H1 (cell line): ENCODE data around the gene ARHGEF10L. TPM values are rescaled to one million over a fixed set of nuclear protein-coding genes. Genes with fewer than 3 reads are reported as not detected.

Experiments used
- CTCF ChIA-PET: fragments of 300-600 bp; sonication (Branson Sonifier 250); formaldehyde crosslinking; loops from one replicate; lab custom pipeline; 2021; ENCODE audit not compliant: partially characterized antibody; lab: Charles Lee
- POLR2A ChIA-PET: fragments of 300-600 bp; sonication (Branson Sonifier 250); formaldehyde crosslinking; loops from one replicate; lab custom pipeline; 2021; ENCODE audit warnings: inconsistent platforms; ENCODE audit not compliant: partially characterized antibody; lab: Charles Lee
- DNase-seq, 2 experiments: peaks; one replicate each; pipeline versions ENCODE4 v3.0.0 to v3.0.0-alpha.2; 2010 to 2022; ENCODE audit warnings: low spot score in 2 of 2, low read depth in 1 of 2, mixed read lengths in 1 of 2
- FAIRE-seq: peaks from 2 replicates; lab custom pipeline; 2011; peaks lifted over from hg19 to GRCh38; lab: Jason Lieb, UNC
- H2AFZ ChIP-seq: 2 replicates; pipeline ENCODE4 v1.8.1; 2012; ENCODE audit warnings: low read length, inconsistent platforms
- H2AK5ac ChIP-seq: 2 replicates; pipeline ENCODE4 v1.6.1; 2013; ENCODE audit warnings: low read depth, low read length
- H2BK120ac ChIP-seq: replicated peaks from 2 replicates; pipeline ENCODE3; 2013; ENCODE audit warnings: low read depth, low read length, inconsistent platforms
- H2BK12ac ChIP-seq: 2 replicates; pipeline ENCODE4 v1.6.1; 2013; ENCODE audit warnings: low read depth, low read length
- H2BK15ac ChIP-seq: 2 replicates; pipeline ENCODE4 v1.6.1; 2013; ENCODE audit warnings: low read length
- H2BK20ac ChIP-seq: 2 replicates; pipeline ENCODE4 v1.6.1; 2013; ENCODE audit warnings: low read length
- H2BK5ac ChIP-seq: 2 replicates; pipeline ENCODE4 v1.6.1; 2013; ENCODE audit warnings: low read depth, low read length
- H3K14ac ChIP-seq: 2 replicates; pipeline ENCODE4 v1.6.1; 2013; ENCODE audit warnings: inconsistent platforms; ENCODE audit not compliant: insufficient read length
- H3K18ac ChIP-seq: 2 replicates; pipeline ENCODE4 v1.6.1; 2013; ENCODE audit warnings: low read length; ENCODE audit errors: extremely low read depth
- H3K23ac ChIP-seq: 2 replicates; pipeline ENCODE4 v1.6.1; 2013; ENCODE audit warnings: inconsistent platforms; ENCODE audit not compliant: insufficient read length
- H3K23me2 ChIP-seq: 2 replicates; pipeline ENCODE4 v1.6.1; 2013; ENCODE audit warnings: low read depth, low read length
- H3K27ac ChIP-seq: 2 replicates; pipeline ENCODE4 v1.6.1; 2011; ENCODE audit warnings: low read depth, low read length, inconsistent platforms
- H3K27me3 ChIP-seq, 4 experiments: replicated peaks in 1 of 4; 1 replicate in 1 of 4; 2 replicates in 3 of 4; pipeline versions ENCODE4 v1.6.1 to v1.8.1; 2011 to 2013; ENCODE audit warnings: low read length in 3 of 4, mild to moderate bottlenecking in 3 of 4, inconsistent platforms in 2 of 4, mixed read lengths in 2 of 4, moderate library complexity in 1 of 4; ENCODE audit not compliant: control insufficient read depth in 3 of 4, insufficient read depth in 3 of 4; ENCODE audit errors: extremely low read depth in 1 of 4
- H3K36me3 ChIP-seq, 4 experiments: 2 replicates each; pipeline versions ENCODE4 v1.6.1 to v1.8.1; 2011 to 2013; ENCODE audit warnings: mild to moderate bottlenecking in 4 of 4, low read length in 3 of 4, moderate library complexity in 2 of 4, control low read depth in 1 of 4, inconsistent platforms in 1 of 4; ENCODE audit not compliant: insufficient read depth in 4 of 4, control insufficient read depth in 2 of 4
- H3K4ac ChIP-seq: replicated peaks from 2 replicates; pipeline ENCODE3; 2013; ENCODE audit warnings: low read length, low read depth, mixed read lengths, inconsistent platforms; ENCODE audit not compliant: insufficient read length
- H3K4me1 ChIP-seq, 4 experiments: replicated peaks in 1 of 4; 1 replicate in 1 of 4; 2 replicates in 3 of 4; pipeline versions ENCODE4 v1.6.1 to v1.8.1; 2011 to 2013; ENCODE audit warnings: low read length in 3 of 4, inconsistent platforms in 2 of 4, mixed read lengths in 1 of 4; ENCODE audit not compliant: insufficient read depth in 4 of 4, control insufficient read depth in 3 of 4
- H3K4me2 ChIP-seq, 2 experiments: 2 replicates each; pipeline versions ENCODE4 v1.6.1 to v1.8.1; 2011 to 2013; ENCODE audit warnings: low read depth in 2 of 2, low read length in 2 of 2, control low read depth in 1 of 2, inconsistent platforms in 1 of 2, mild to moderate bottlenecking in 1 of 2; ENCODE audit not compliant: insufficient read depth in 1 of 2
- H3K4me3 ChIP-seq, 4 experiments: fragments of 200-600, 300-600 bp in 1 of 4; sonication (generic), shearing (Covaris generic), sonication (Bioruptor Twin) in 1 of 4; 2 replicates each; pipeline versions ENCODE4 v1.5.1 to v1.8.1; 2011 to 2016; ENCODE audit warnings: low read length in 4 of 4, low read depth in 3 of 4, control low read depth in 2 of 4, inconsistent platforms in 2 of 4, mild to moderate bottlenecking in 2 of 4, mixed read lengths in 1 of 4, moderate library complexity in 1 of 4; ENCODE audit not compliant: insufficient read depth in 2 of 4; ENCODE audit errors: extremely low read depth in 1 of 4
- H3K56ac ChIP-seq: replicated peaks from 2 replicates; pipeline ENCODE3; 2013; ENCODE audit warnings: low read depth, mild to moderate bottlenecking, mixed read lengths, low read length, inconsistent platforms; ENCODE audit not compliant: insufficient read length
- H3K79me1 ChIP-seq: 2 replicates; pipeline ENCODE4 v1.6.1; 2013; ENCODE audit warnings: low read depth, low read length, control low read depth
- H3K79me2 ChIP-seq, 2 experiments: 2 replicates each; pipeline versions ENCODE4 v1.6.1 to v1.8.1; 2012 to 2013; ENCODE audit warnings: low read length in 2 of 2, mild to moderate bottlenecking in 2 of 2, inconsistent platforms in 1 of 2; ENCODE audit not compliant: insufficient read depth in 2 of 2, control insufficient read depth in 1 of 2
- H3K9ac ChIP-seq, 4 experiments: replicated peaks in 1 of 4; 1 replicate in 1 of 4; 2 replicates in 3 of 4; pipeline versions ENCODE4 v1.6.1 to v1.8.1; 2011 to 2013; ENCODE audit warnings: low read depth in 3 of 4, low read length in 3 of 4, control low read depth in 2 of 4, mild to moderate bottlenecking in 2 of 4, moderate library complexity in 2 of 4, inconsistent platforms in 1 of 4; ENCODE audit errors: extremely low read depth in 1 of 4
- H3K9me3 ChIP-seq, 2 experiments: 2 replicates each; pipeline versions ENCODE4 v1.6.1 to v1.8.1; 2012 to 2013; ENCODE audit warnings: mild to moderate bottlenecking in 2 of 2, moderate library complexity in 2 of 2, control low read depth in 1 of 2, inconsistent platforms in 1 of 2, low read depth in 1 of 2, low read length in 1 of 2, mixed read lengths in 1 of 2; ENCODE audit not compliant: insufficient read depth in 2 of 2
- H4K20me1 ChIP-seq, 2 experiments: replicated peaks in 1 of 2; 2 replicates each; pipeline versions ENCODE3 to v1.8.1; 2011 to 2013; ENCODE audit warnings: inconsistent platforms in 2 of 2, low read length in 2 of 2, mild to moderate bottlenecking in 1 of 2; ENCODE audit not compliant: insufficient read depth in 2 of 2, control insufficient read depth in 1 of 2
- H4K5ac ChIP-seq: 2 replicates; pipeline ENCODE4 v1.6.1; 2013; ENCODE audit warnings: low read length, low read depth, mixed read lengths, inconsistent platforms; ENCODE audit not compliant: insufficient read length
- H4K8ac ChIP-seq: 2 replicates; pipeline ENCODE4 v1.8.0; 2013; ENCODE audit warnings: mild to moderate bottlenecking, moderate library complexity, low read length, inconsistent platforms; ENCODE audit not compliant: insufficient read depth; ENCODE audit errors: extremely low read depth
- H4K91ac ChIP-seq: replicated peaks from 2 replicates; pipeline ENCODE3; 2013; ENCODE audit warnings: low read length, mixed read lengths, inconsistent platforms; ENCODE audit not compliant: insufficient read length
- KDM5A ChIP-seq: fragments of 200-600 bp; IDR thresholded peaks from 2 replicates; pipeline ENCODE4 v1.7.1; 2012; ENCODE audit warnings: mild to moderate bottlenecking, low read length, inconsistent platforms, mixed read lengths
- WGBS, 2 experiments: shearing (Covaris generic) in 1 of 2; methylation state at CpG; one replicate each; pipeline versions ENCODE4 v1.1.6 to v1.1.7; 2013 to 2015; ENCODE audit warnings: low lambda C conversion rate in 2 of 2, mixed read lengths in 2 of 2, inconsistent platforms in 1 of 2, low coverage in 1 of 2, missing lambda C conversion rate in 1 of 2; ENCODE audit not compliant: insufficient replicate concordance in 2 of 2, insufficient coverage in 1 of 2, insufficient read length in 1 of 2; ENCODE audit errors: extremely low coverage in 1 of 2, missing lambda C conversion rate in 1 of 2; 5-methylcytosine and 5-hydroxymethylcytosine counted together
- polyA plus RNA-seq, 7 experiments: library from polyadenylated mRNA; depleted of rRNA in 3 of 7; stranded (reverse) in 5 of 7; unstranded in 2 of 7; fragments of >200 nt in 5 of 7; fragments of 200-250 nt in 2 of 7; gene quantifications; 1 replicate in 5 of 7; 2 replicates in 1 of 7; 4 replicates in 1 of 7; pipeline versions ENCODE4 v1.2.1 to v1.2.3, GENCODE V29; 2011 to 2013; ENCODE audit warnings: missing spikeins in 2 of 7, mixed read lengths in 2 of 7
- total RNA-seq: library from RNA; stranded (reverse); fragmentation: NEBNext Ultra II Directional; extraction: Animal tissue kit (Norgen Biotek cat#: 25700); gene quantifications from 2 replicates; pipeline ENCODE4 v1.2.1, GENCODE V29; 2021
- TF ChIP-seq, protein P1 (sequence below), 3 experiments: IDR thresholded peaks; 1 replicate in 2 of 3; 2 replicates in 1 of 3; pipeline versions ENCODE4 v1.5.1 to v1.6.1; 2011; ENCODE audit warnings: low read length in 3 of 3, mild to moderate bottlenecking in 3 of 3, inconsistent platforms in 2 of 3, low read depth in 1 of 3, moderate library complexity in 1 of 3; ENCODE audit not compliant: insufficient read depth in 1 of 3; ENCODE audit errors: control extremely low read depth in 1 of 3

The ARHGEF10L gene
- total and polyA plus RNA-seq, 2 of the 8 experiments (the other 6 are each of a cell fraction or from before 2014, with no cell fraction given) = 33.6 to 39.6 TPM

DNA sequence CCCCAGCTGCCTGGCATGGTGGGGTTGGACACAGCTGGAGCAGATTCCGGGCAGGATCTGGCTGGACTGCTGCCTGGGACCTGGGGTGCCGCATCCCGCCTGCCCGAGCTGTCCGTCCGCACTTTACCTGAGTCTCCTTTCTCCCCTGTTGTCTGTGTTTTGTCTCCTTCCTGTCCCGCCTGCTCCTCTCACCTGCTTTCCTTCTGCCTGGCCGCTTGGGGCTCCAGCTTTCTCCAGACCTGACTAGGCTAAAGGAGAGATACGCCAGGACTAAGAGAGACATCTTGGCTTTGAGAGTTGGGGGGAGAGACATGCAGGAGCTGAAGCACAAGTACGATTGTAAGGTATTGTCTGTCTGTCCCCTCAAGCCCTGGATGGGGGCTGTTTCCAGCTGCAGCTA, 73.3 kb downstream of the ARHGEF10L start:
- no peak overlapping the region for H3K14ac ChIP-seq
- H3K23me2 ChIP-seq = no peaks in the 10 kb centered on the region
- no peak overlapping the region for H3K27ac ChIP-seq
- H2BK120ac ChIP-seq = no peak overlapping the region
- TF ChIP-seq KDM5A = no peak
- TF ChIP-seq, protein P1, sequence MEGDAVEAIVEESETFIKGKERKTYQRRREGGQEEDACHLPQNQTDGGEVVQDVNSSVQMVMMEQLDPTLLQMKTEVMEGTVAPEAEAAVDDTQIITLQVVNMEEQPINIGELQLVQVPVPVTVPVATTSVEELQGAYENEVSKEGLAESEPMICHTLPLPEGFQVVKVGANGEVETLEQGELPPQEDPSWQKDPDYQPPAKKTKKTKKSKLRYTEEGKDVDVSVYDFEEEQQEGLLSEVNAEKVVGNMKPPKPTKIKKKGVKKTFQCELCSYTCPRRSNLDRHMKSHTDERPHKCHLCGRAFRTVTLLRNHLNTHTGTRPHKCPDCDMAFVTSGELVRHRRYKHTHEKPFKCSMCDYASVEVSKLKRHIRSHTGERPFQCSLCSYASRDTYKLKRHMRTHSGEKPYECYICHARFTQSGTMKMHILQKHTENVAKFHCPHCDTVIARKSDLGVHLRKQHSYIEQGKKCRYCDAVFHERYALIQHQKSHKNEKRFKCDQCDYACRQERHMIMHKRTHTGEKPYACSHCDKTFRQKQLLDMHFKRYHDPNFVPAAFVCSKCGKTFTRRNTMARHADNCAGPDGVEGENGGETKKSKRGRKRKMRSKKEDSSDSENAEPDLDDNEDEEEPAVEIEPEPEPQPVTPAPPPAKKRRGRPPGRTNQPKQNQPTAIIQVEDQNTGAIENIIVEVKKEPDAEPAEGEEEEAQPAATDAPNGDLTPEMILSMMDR (IDR thresholded peaks at IDR 0.05; ENCODE audit: control extremely low read depth in 1 of 3, insufficient read depth in 1 of 3, low read depth in 1 of 3, low read length in 3 of 3) = peak in 1 of 3 experiments; percentile 31; a peak in 1 of 4 replicates
- no peak overlapping the region for H2BK20ac ChIP-seq
- DNase-seq (no peak), FAIRE-seq (no peak)
- ChIA-PET POLR2A (interaction anchor here (1.2 kb wide), 1 partner anchor 100 kb away, joined by 3 read pairs; no protein-coding TSS in a partner anchor), CTCF (interaction anchor here (0.6 to 86.2 kb wide), 9 partner anchors 10 to 160 kb away, joined by 3 to 1640 read pairs (median 5); no protein-coding TSS in a partner anchor)
- no peak overlapping the region for H3K4me3 ChIP-seq
- 0 out of 7 replicates have a peak, but pooled peaks cover 0 to 2% (median 0%) of the 10 kb centered on the region in 4 experiments for H3K4me1 ChIP-seq
- no peak overlapping the region for H2BK12ac ChIP-seq
- H4K8ac ChIP-seq = no peak overlapping the region
- H4K5ac ChIP-seq = no peak overlapping the region
- no peak overlapping the region for H3K56ac ChIP-seq
- peaks cover 2 to 8% of the 10 kb centered on the region in 2 experiments for H4K20me1 ChIP-seq
- H3K36me3 ChIP-seq = peaks cover 0 to 7% (median 3%) of the 10 kb centered on the region in 4 experiments; a peak in 4 of 8 replicates
- H4K91ac ChIP-seq = no peak overlapping the region
- H3K9me3 ChIP-seq = no peaks in the 10 kb centered on the region
- no peak overlapping the region for H3K4me2 ChIP-seq
- no peak overlapping the region for H3K18ac ChIP-seq
- H2AK5ac ChIP-seq = no peak overlapping the region
- H3K27me3 ChIP-seq = no peaks in the 10 kb centered on the region
- no peaks in the 10 kb centered on the region for H3K79me1 ChIP-seq
- WGBS, 2 experiments = 90% methylated on average over 7 of the region's 10 CpGs; no CpG with 5 or more reads in 1 of the 2 experiments
- no peak overlapping the region for H2AFZ ChIP-seq
- H3K79me2 ChIP-seq = no peaks in the 10 kb centered on the region
- no peak overlapping the region for H3K4ac ChIP-seq
- no peak overlapping the region for H2BK15ac ChIP-seq
- no peak overlapping the region for H3K9ac ChIP-seq
- H3K23ac ChIP-seq = no peak overlapping the region
- no peak overlapping the region for H2BK5ac ChIP-seq
